H1 (cell line): Measurements from ENCODE around the gene UGT1A8. TPM values are rescaled to one million over a fixed set of nuclear protein-coding genes. Genes with fewer than 3 reads are reported as not detected.

Experiments used
- CTCF ChIA-PET: fragments of 300-600 bp; sonication (Branson Sonifier 250); formaldehyde crosslinking; loops from one replicate; lab custom pipeline; 2021; ENCODE audit not compliant: partially characterized antibody; lab: Charles Lee
- POLR2A ChIA-PET: fragments of 300-600 bp; sonication (Branson Sonifier 250); formaldehyde crosslinking; loops from one replicate; lab custom pipeline; 2021; ENCODE audit warnings: inconsistent platforms; ENCODE audit not compliant: partially characterized antibody; lab: Charles Lee
- DNase-seq, 2 experiments: peaks; one replicate each; pipeline versions ENCODE4 v3.0.0 to v3.0.0-alpha.2; 2010 to 2022; ENCODE audit warnings: low spot score in 2 of 2, low read depth in 1 of 2, mixed read lengths in 1 of 2
- FAIRE-seq: peaks from 2 replicates; lab custom pipeline; 2011; peaks lifted over from hg19 to GRCh38; lab: Jason Lieb, UNC
- H2AFZ ChIP-seq: 2 replicates; pipeline ENCODE4 v1.8.1; 2012; ENCODE audit warnings: low read length, inconsistent platforms
- H2AK5ac ChIP-seq: 2 replicates; pipeline ENCODE4 v1.6.1; 2013; ENCODE audit warnings: low read depth, low read length
- H2BK120ac ChIP-seq: replicated peaks from 2 replicates; pipeline ENCODE3; 2013; ENCODE audit warnings: low read depth, low read length, inconsistent platforms
- H2BK12ac ChIP-seq: 2 replicates; pipeline ENCODE4 v1.6.1; 2013; ENCODE audit warnings: low read depth, low read length
- H2BK15ac ChIP-seq: 2 replicates; pipeline ENCODE4 v1.6.1; 2013; ENCODE audit warnings: low read length
- H2BK20ac ChIP-seq: 2 replicates; pipeline ENCODE4 v1.6.1; 2013; ENCODE audit warnings: low read length
- H2BK5ac ChIP-seq: 2 replicates; pipeline ENCODE4 v1.6.1; 2013; ENCODE audit warnings: low read depth, low read length
- H3K14ac ChIP-seq: 2 replicates; pipeline ENCODE4 v1.6.1; 2013; ENCODE audit warnings: inconsistent platforms; ENCODE audit not compliant: insufficient read length
- H3K18ac ChIP-seq: 2 replicates; pipeline ENCODE4 v1.6.1; 2013; ENCODE audit warnings: low read length; ENCODE audit errors: extremely low read depth
- H3K23ac ChIP-seq: 2 replicates; pipeline ENCODE4 v1.6.1; 2013; ENCODE audit warnings: inconsistent platforms; ENCODE audit not compliant: insufficient read length
- H3K23me2 ChIP-seq: 2 replicates; pipeline ENCODE4 v1.6.1; 2013; ENCODE audit warnings: low read depth, low read length
- H3K27ac ChIP-seq: 2 replicates; pipeline ENCODE4 v1.6.1; 2011; ENCODE audit warnings: low read depth, low read length, inconsistent platforms
- H3K27me3 ChIP-seq, 4 experiments: replicated peaks in 1 of 4; 1 replicate in 1 of 4; 2 replicates in 3 of 4; pipeline versions ENCODE4 v1.6.1 to v1.8.1; 2011 to 2013; ENCODE audit warnings: low read length in 3 of 4, mild to moderate bottlenecking in 3 of 4, inconsistent platforms in 2 of 4, mixed read lengths in 2 of 4, moderate library complexity in 1 of 4; ENCODE audit not compliant: control insufficient read depth in 3 of 4, insufficient read depth in 3 of 4; ENCODE audit errors: extremely low read depth in 1 of 4
- H3K36me3 ChIP-seq, 4 experiments: 2 replicates each; pipeline versions ENCODE4 v1.6.1 to v1.8.1; 2011 to 2013; ENCODE audit warnings: mild to moderate bottlenecking in 4 of 4, low read length in 3 of 4, moderate library complexity in 2 of 4, control low read depth in 1 of 4, inconsistent platforms in 1 of 4; ENCODE audit not compliant: insufficient read depth in 4 of 4, control insufficient read depth in 2 of 4
- H3K4ac ChIP-seq: replicated peaks from 2 replicates; pipeline ENCODE3; 2013; ENCODE audit warnings: low read length, low read depth, mixed read lengths, inconsistent platforms; ENCODE audit not compliant: insufficient read length
- H3K4me1 ChIP-seq, 4 experiments: replicated peaks in 1 of 4; 1 replicate in 1 of 4; 2 replicates in 3 of 4; pipeline versions ENCODE4 v1.6.1 to v1.8.1; 2011 to 2013; ENCODE audit warnings: low read length in 3 of 4, inconsistent platforms in 2 of 4, mixed read lengths in 1 of 4; ENCODE audit not compliant: insufficient read depth in 4 of 4, control insufficient read depth in 3 of 4
- H3K4me2 ChIP-seq, 2 experiments: 2 replicates each; pipeline versions ENCODE4 v1.6.1 to v1.8.1; 2011 to 2013; ENCODE audit warnings: low read depth in 2 of 2, low read length in 2 of 2, control low read depth in 1 of 2, inconsistent platforms in 1 of 2, mild to moderate bottlenecking in 1 of 2; ENCODE audit not compliant: insufficient read depth in 1 of 2
- H3K4me3 ChIP-seq, 4 experiments: fragments of 200-600, 300-600 bp in 1 of 4; sonication (generic), shearing (Covaris generic), sonication (Bioruptor Twin) in 1 of 4; 2 replicates each; pipeline versions ENCODE4 v1.5.1 to v1.8.1; 2011 to 2016; ENCODE audit warnings: low read length in 4 of 4, low read depth in 3 of 4, control low read depth in 2 of 4, inconsistent platforms in 2 of 4, mild to moderate bottlenecking in 2 of 4, mixed read lengths in 1 of 4, moderate library complexity in 1 of 4; ENCODE audit not compliant: insufficient read depth in 2 of 4; ENCODE audit errors: extremely low read depth in 1 of 4
- H3K56ac ChIP-seq: replicated peaks from 2 replicates; pipeline ENCODE3; 2013; ENCODE audit warnings: low read depth, mild to moderate bottlenecking, mixed read lengths, low read length, inconsistent platforms; ENCODE audit not compliant: insufficient read length
- H3K79me1 ChIP-seq: 2 replicates; pipeline ENCODE4 v1.6.1; 2013; ENCODE audit warnings: low read depth, low read length, control low read depth
- H3K79me2 ChIP-seq, 2 experiments: 2 replicates each; pipeline versions ENCODE4 v1.6.1 to v1.8.1; 2012 to 2013; ENCODE audit warnings: low read length in 2 of 2, mild to moderate bottlenecking in 2 of 2, inconsistent platforms in 1 of 2; ENCODE audit not compliant: insufficient read depth in 2 of 2, control insufficient read depth in 1 of 2
- H3K9ac ChIP-seq, 4 experiments: replicated peaks in 1 of 4; 1 replicate in 1 of 4; 2 replicates in 3 of 4; pipeline versions ENCODE4 v1.6.1 to v1.8.1; 2011 to 2013; ENCODE audit warnings: low read depth in 3 of 4, low read length in 3 of 4, control low read depth in 2 of 4, mild to moderate bottlenecking in 2 of 4, moderate library complexity in 2 of 4, inconsistent platforms in 1 of 4; ENCODE audit errors: extremely low read depth in 1 of 4
- H3K9me3 ChIP-seq, 2 experiments: 2 replicates each; pipeline versions ENCODE4 v1.6.1 to v1.8.1; 2012 to 2013; ENCODE audit warnings: mild to moderate bottlenecking in 2 of 2, moderate library complexity in 2 of 2, control low read depth in 1 of 2, inconsistent platforms in 1 of 2, low read depth in 1 of 2, low read length in 1 of 2, mixed read lengths in 1 of 2; ENCODE audit not compliant: insufficient read depth in 2 of 2
- H4K20me1 ChIP-seq, 2 experiments: replicated peaks in 1 of 2; 2 replicates each; pipeline versions ENCODE3 to v1.8.1; 2011 to 2013; ENCODE audit warnings: inconsistent platforms in 2 of 2, low read length in 2 of 2, mild to moderate bottlenecking in 1 of 2; ENCODE audit not compliant: insufficient read depth in 2 of 2, control insufficient read depth in 1 of 2
- H4K5ac ChIP-seq: 2 replicates; pipeline ENCODE4 v1.6.1; 2013; ENCODE audit warnings: low read length, low read depth, mixed read lengths, inconsistent platforms; ENCODE audit not compliant: insufficient read length
- H4K8ac ChIP-seq: 2 replicates; pipeline ENCODE4 v1.8.0; 2013; ENCODE audit warnings: mild to moderate bottlenecking, moderate library complexity, low read length, inconsistent platforms; ENCODE audit not compliant: insufficient read depth; ENCODE audit errors: extremely low read depth
- H4K91ac ChIP-seq: replicated peaks from 2 replicates; pipeline ENCODE3; 2013; ENCODE audit warnings: low read length, mixed read lengths, inconsistent platforms; ENCODE audit not compliant: insufficient read length
- CREB1 ChIP-seq: IDR thresholded peaks from 2 replicates; pipeline ENCODE4 v1.6.1; 2012; ENCODE audit warnings: inconsistent platforms
- KDM5A ChIP-seq: fragments of 200-600 bp; IDR thresholded peaks from 2 replicates; pipeline ENCODE4 v1.7.1; 2012; ENCODE audit warnings: mild to moderate bottlenecking, low read length, inconsistent platforms, mixed read lengths
- POU5F1 ChIP-seq: IDR thresholded peaks from 2 replicates; pipeline ENCODE4 v1.6.1; 2011; ENCODE audit warnings: low read depth, mild to moderate bottlenecking, low read length, moderate library complexity
- SIX5 ChIP-seq: IDR thresholded peaks from 2 replicates; pipeline ENCODE4 v1.6.1; 2011; ENCODE audit warnings: mild to moderate bottlenecking, low read depth, low read length
- SP1 ChIP-seq: IDR thresholded peaks from 2 replicates; pipeline ENCODE4 v1.6.1; 2011; ENCODE audit warnings: low read depth, low read length
- SUZ12 ChIP-seq: fragments of 200-600 bp; sonication (generic); IDR thresholded peaks from 2 replicates; pipeline ENCODE4 v1.6.1; 2012; ENCODE audit warnings: mild to moderate bottlenecking, inconsistent platforms, low read length, moderate library complexity, mixed read lengths
- TBP ChIP-seq: IDR thresholded peaks from 2 replicates; pipeline ENCODE4 v1.6.1; 2011; ENCODE audit warnings: low read depth, low read length, improper control_type of control experiment
- TEAD4 ChIP-seq: IDR thresholded peaks from 2 replicates; pipeline ENCODE4 v1.6.1; 2012; ENCODE audit warnings: low read depth, low read length, inconsistent platforms, mixed read lengths
- WGBS, 2 experiments: shearing (Covaris generic) in 1 of 2; methylation state at CpG; one replicate each; pipeline versions ENCODE4 v1.1.6 to v1.1.7; 2013 to 2015; ENCODE audit warnings: low lambda C conversion rate in 2 of 2, mixed read lengths in 2 of 2, inconsistent platforms in 1 of 2, low coverage in 1 of 2, missing lambda C conversion rate in 1 of 2; ENCODE audit not compliant: insufficient replicate concordance in 2 of 2, insufficient coverage in 1 of 2, insufficient read length in 1 of 2; ENCODE audit errors: extremely low coverage in 1 of 2, missing lambda C conversion rate in 1 of 2; 5-methylcytosine and 5-hydroxymethylcytosine counted together
- polyA plus RNA-seq, 7 experiments: library from polyadenylated mRNA; depleted of rRNA in 3 of 7; stranded (reverse) in 5 of 7; unstranded in 2 of 7; fragments of >200 nt in 5 of 7; fragments of 200-250 nt in 2 of 7; gene quantifications; 1 replicate in 5 of 7; 2 replicates in 1 of 7; 4 replicates in 1 of 7; pipeline versions ENCODE4 v1.2.1 to v1.2.3, GENCODE V29; 2011 to 2013; ENCODE audit warnings: missing spikeins in 2 of 7, mixed read lengths in 2 of 7
- total RNA-seq: library from RNA; stranded (reverse); fragmentation: NEBNext Ultra II Directional; extraction: Animal tissue kit (Norgen Biotek cat#: 25700); gene quantifications from 2 replicates; pipeline ENCODE4 v1.2.1, GENCODE V29; 2021
- TF ChIP-seq, protein P1 (sequence below): IDR thresholded peaks from 2 replicates; pipeline ENCODE4 v1.6.1; 2011; ENCODE audit warnings: low read length, improper control_type of control experiment
- TF ChIP-seq, protein P2 (sequence below), 3 experiments: IDR thresholded peaks; 1 replicate in 2 of 3; 2 replicates in 1 of 3; pipeline versions ENCODE4 v1.5.1 to v1.6.1; 2011; ENCODE audit warnings: low read length in 3 of 3, mild to moderate bottlenecking in 3 of 3, inconsistent platforms in 2 of 3, low read depth in 1 of 3, moderate library complexity in 1 of 3; ENCODE audit not compliant: insufficient read depth in 1 of 3; ENCODE audit errors: control extremely low read depth in 1 of 3

The UGT1A8 gene
- total and polyA plus RNA-seq, 2 of the 8 experiments (the other 6 are each of a cell fraction or from before 2014, with no cell fraction given): not detected

DNA sequence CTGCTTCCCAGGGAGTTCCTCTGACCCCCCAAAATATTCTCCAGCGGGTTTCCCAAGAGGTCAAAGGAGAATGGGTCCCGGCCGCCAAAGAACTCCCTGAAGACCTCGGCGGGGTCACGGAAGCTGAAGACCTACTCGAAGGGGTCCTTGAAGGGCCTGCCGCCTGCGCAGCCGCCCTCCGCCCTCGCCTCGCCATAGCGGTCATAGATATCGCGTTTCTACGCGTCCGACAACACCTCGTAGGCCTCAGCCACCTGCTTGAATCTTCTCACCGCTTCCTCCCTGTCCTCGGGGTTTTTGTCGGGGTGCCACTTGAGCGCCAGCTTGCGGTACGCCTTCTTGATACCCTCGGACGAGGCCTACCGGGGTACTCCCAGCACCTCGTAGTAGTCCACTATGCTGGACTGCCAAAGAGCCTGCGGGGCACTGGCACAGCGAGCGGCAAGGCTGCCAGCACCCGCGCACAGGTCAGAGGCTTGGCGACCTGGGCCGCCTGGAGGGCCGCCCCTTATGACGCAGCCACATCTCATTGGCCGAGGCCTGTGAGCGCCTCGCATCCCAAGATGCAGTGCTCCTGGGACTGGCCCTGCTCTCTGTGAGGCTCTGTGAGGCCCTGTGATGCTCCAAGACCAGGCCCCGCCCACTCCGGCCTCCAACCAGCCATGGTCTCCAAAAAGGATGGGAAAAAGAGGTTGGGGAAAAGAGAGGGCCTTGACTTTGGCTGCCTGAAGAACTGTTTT lies 137.6 kb downstream of the UGT1A8 start:
- Histone ChIP-seq H3K27me3 (no peaks in the 10 kb centered on the region), H3K27ac (no peak overlapping the region), H3K4ac (no peak overlapping the region), H2BK12ac (no peak overlapping the region), H3K79me2 (no peaks in the 10 kb centered on the region), H3K4me3 (no peak overlapping the region), H2BK20ac (no peak overlapping the region), H3K79me1 (no peaks in the 10 kb centered on the region), H4K8ac (no peak overlapping the region), H3K9ac (no peak overlapping the region), H3K14ac (no peak overlapping the region), H2BK5ac (no peak overlapping the region), H3K23me2 (no peaks in the 10 kb centered on the region), H4K5ac (no peak overlapping the region), H2AFZ (no peak overlapping the region), H3K4me1 (no peaks in the 10 kb centered on the region), H4K20me1 (no peaks in the 10 kb centered on the region), H3K36me3 (no peaks in the 10 kb centered on the region), H3K23ac (no peak overlapping the region), H2BK15ac (no peak overlapping the region), H3K56ac (no peak overlapping the region), H3K4me2 (no peak overlapping the region), H2BK120ac (no peak overlapping the region), H3K9me3 (peaks cover 17 to 18% of the 10 kb centered on the region in 2 experiments; a peak in 3 of 4 replicates), H3K18ac (no peak overlapping the region), H4K91ac (no peak overlapping the region), H2AK5ac (no peak overlapping the region)
- ChIA-PET POLR2A (no interaction called here), CTCF (no interaction called here)
- DNase-seq (no peak), FAIRE-seq (no peak)
- WGBS, 2 experiments: 97% methylated on average over 38 of the region's 44 CpGs; no CpG with 5 or more reads in 1 of the 2 experiments
- TF ChIP-seq SP1: no peak
- TF ChIP-seq, protein P1, sequence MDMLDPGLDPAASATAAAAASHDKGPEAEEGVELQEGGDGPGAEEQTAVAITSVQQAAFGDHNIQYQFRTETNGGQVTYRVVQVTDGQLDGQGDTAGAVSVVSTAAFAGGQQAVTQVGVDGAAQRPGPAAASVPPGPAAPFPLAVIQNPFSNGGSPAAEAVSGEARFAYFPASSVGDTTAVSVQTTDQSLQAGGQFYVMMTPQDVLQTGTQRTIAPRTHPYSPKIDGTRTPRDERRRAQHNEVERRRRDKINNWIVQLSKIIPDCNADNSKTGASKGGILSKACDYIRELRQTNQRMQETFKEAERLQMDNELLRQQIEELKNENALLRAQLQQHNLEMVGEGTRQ: no peak
- no peak for TF ChIP-seq TBP
- TF ChIP-seq, protein P2, sequence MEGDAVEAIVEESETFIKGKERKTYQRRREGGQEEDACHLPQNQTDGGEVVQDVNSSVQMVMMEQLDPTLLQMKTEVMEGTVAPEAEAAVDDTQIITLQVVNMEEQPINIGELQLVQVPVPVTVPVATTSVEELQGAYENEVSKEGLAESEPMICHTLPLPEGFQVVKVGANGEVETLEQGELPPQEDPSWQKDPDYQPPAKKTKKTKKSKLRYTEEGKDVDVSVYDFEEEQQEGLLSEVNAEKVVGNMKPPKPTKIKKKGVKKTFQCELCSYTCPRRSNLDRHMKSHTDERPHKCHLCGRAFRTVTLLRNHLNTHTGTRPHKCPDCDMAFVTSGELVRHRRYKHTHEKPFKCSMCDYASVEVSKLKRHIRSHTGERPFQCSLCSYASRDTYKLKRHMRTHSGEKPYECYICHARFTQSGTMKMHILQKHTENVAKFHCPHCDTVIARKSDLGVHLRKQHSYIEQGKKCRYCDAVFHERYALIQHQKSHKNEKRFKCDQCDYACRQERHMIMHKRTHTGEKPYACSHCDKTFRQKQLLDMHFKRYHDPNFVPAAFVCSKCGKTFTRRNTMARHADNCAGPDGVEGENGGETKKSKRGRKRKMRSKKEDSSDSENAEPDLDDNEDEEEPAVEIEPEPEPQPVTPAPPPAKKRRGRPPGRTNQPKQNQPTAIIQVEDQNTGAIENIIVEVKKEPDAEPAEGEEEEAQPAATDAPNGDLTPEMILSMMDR (IDR thresholded peaks at IDR 0.05; ENCODE audit: control extremely low read depth in 1 of 3, insufficient read depth in 1 of 3, low read depth in 1 of 3, low read length in 3 of 3): no peak
- TF ChIP-seq SIX5: no peak
- no peak for TF ChIP-seq TEAD4
- no peak for TF ChIP-seq SUZ12
- no peak for TF ChIP-seq POU5F1
- TF ChIP-seq KDM5A: no peak
- TF ChIP-seq CREB1: no peak
